Type B pancreatic cell (in vitro differentiated cells): ENCODE results near the gene AK9. TPM values are rescaled to one million over a fixed set of nuclear protein-coding genes. Genes with fewer than 3 reads are reported as not detected.
A peak's percentile ranks its signal among the peaks of the same experiment; 100 is the strongest.

Source experiments
- DNase-seq: peaks from one replicate; pipeline ENCODE4 v3.0.0; 2021; ENCODE audit warnings: mixed read lengths; ENCODE audit not compliant: unreplicated experiment; ENCODE audit errors: extremely low spot score
- H3K27ac Mint-ChIP-seq: 2 replicates; pipeline ENCODE4 v1.8.0; 2021; ENCODE audit warnings: mild to moderate bottlenecking, mixed read lengths
- H3K27me3 Mint-ChIP-seq: 2 replicates; pipeline ENCODE4 v1.8.0; 2021; ENCODE audit warnings: mixed read lengths
- H3K36me3 Mint-ChIP-seq: 2 replicates; pipeline ENCODE4 v1.8.0; 2021; ENCODE audit warnings: mixed read lengths
- H3K4me1 Mint-ChIP-seq: one replicate; pipeline ENCODE4 v1.8.0; 2021; ENCODE audit warnings: mixed read lengths; ENCODE audit not compliant: unreplicated experiment
- H3K4me3 Mint-ChIP-seq: 2 replicates; pipeline ENCODE4 v1.8.0; 2021; ENCODE audit warnings: mild to moderate bottlenecking, mixed read lengths
- H3K9me3 Mint-ChIP-seq: 2 replicates; pipeline ENCODE4 v1.8.0; 2021; ENCODE audit warnings: mixed read lengths
- CTCF ChIP-seq: fragments of 200-600 bp; sonication (generic); conservative IDR thresholded peaks from 2 replicates; pipeline ENCODE4 v1.5.0; 2021; ENCODE audit warnings: antibody characterized with exemption, mild to moderate bottlenecking
- total RNA-seq: library from RNA; stranded (reverse); gene quantifications from 2 replicates; pipeline ENCODE4 v1.2.1, GENCODE V29; 2021; ENCODE audit warnings: low replicate concordance

AK9 gene
- total RNA-seq, 1 donor from 2014 or later: 8.1 TPM

- H3K27ac Mint-ChIP-seq: peak overlapping the region; percentile 37
- H3K27me3 Mint-ChIP-seq: no peaks in the 10 kb centered on the region
- DNase-seq: no peak
- no peaks in the 10 kb centered on the region for H3K9me3 Mint-ChIP-seq
- peak overlapping the region; percentile 76 for H3K4me3 Mint-ChIP-seq
- no peak for TF ChIP-seq CTCF
- peaks cover 42% of the 10 kb centered on the region for H3K36me3 Mint-ChIP-seq
- H3K4me1 Mint-ChIP-seq: peaks cover 41% of the 10 kb centered on the region
Measured at GRCh38 chr6:109478841-109479624, 212.0 kb downstream of the AK9 start.

GRCh38 chr6:109478222-109478805 is 212.7 kb downstream of the AK9 start:
- Mint-ChIP-seq H3K4me3 (peak overlapping the region; percentile 76), H3K27me3 (no peaks in the 10 kb centered on the region), H3K4me1 (peaks cover 41% of the 10 kb centered on the region), H3K27ac (peak overlapping the region; percentile 53), H3K9me3 (no peaks in the 10 kb centered on the region), H3K36me3 (peaks cover 46% of the 10 kb centered on the region)
- TF ChIP-seq CTCF: no peak
- DNase-seq: no peak

GRCh38 chr6:109477725-109478124 is 213.3 kb downstream of the AK9 start:
- no peak for DNase-seq
- Mint-ChIP-seq H3K9me3 (no peaks in the 10 kb centered on the region), H3K27ac (peak overlapping the region; percentile 53), H3K36me3 (peaks cover 51% of the 10 kb centered on the region), H3K27me3 (no peaks in the 10 kb centered on the region), H3K4me3 (peak overlapping the region; percentile 76), H3K4me1 (peaks cover 41% of the 10 kb centered on the region)
- no peak for TF ChIP-seq CTCF

- no peak for TF ChIP-seq CTCF
- H3K9me3 Mint-ChIP-seq: no peaks in the 10 kb centered on the region
- no peaks in the 10 kb centered on the region for H3K27me3 Mint-ChIP-seq
- peak overlapping the region; percentile 53 for H3K27ac Mint-ChIP-seq
- peaks cover 53% of the 10 kb centered on the region for H3K36me3 Mint-ChIP-seq
- no peak for DNase-seq
- peak overlapping the region; percentile 76 for H3K4me3 Mint-ChIP-seq
- peaks cover 37% of the 10 kb centered on the region for H3K4me1 Mint-ChIP-seq
Measured at GRCh38 chr6:109477184-109477583, 213.8 kb downstream of the AK9 start.

- Mint-ChIP-seq H3K36me3 (peaks cover 42% of the 10 kb centered on the region), H3K4me1 (peaks cover 25% of the 10 kb centered on the region), H3K9me3 (no peaks in the 10 kb centered on the region), H3K27me3 (no peaks in the 10 kb centered on the region), H3K4me3 (no peak overlapping the region), H3K27ac (no peak overlapping the region)
- no peak for DNase-seq
- TF ChIP-seq CTCF: no peak
Measured at GRCh38 chr6:109475625-109476024, 215.4 kb downstream of the AK9 start.
